Sigmoid colon (tissue), 7 donors: Measurements from ENCODE around the gene TEAD2. TPM values are rescaled to one million over a fixed set of nuclear protein-coding genes. Genes with fewer than 3 reads are reported as not detected.

ENCODE experiments used
- DNase-seq: peaks from one replicate; pipeline ENCODE4 v3.0.0-alpha.2; 2019
- H3K27ac ChIP-seq, 4 donors: fragments of 200-600 bp; sonication (generic); one replicate each; pipeline ENCODE4 v1.5.1; 2016 to 2019; ENCODE audit warnings: mild to moderate bottlenecking in 1 of 4
- H3K27me3 ChIP-seq, 3 donors: fragments of 200-600 bp; sonication (generic); one replicate each; pipeline ENCODE4 v1.5.1; 2019; ENCODE audit warnings: mild to moderate bottlenecking in 1 of 3
- H3K36me3 ChIP-seq, 4 donors: fragments of 200-600 bp; sonication (generic); one replicate each; pipeline ENCODE4 v1.5.1; 2016 to 2019
- H3K4me1 ChIP-seq, 4 donors: fragments of 200-600 bp; sonication (generic); one replicate each; pipeline ENCODE4 v1.5.1; 2017 to 2019
- H3K4me3 ChIP-seq, 4 donors: fragments of 200-600 bp; sonication (generic); one replicate each; pipeline ENCODE4 v1.5.1; 2017 to 2019; ENCODE audit warnings: mild to moderate bottlenecking in 2 of 4, moderate library complexity in 1 of 4
- H3K9me3 ChIP-seq, 4 donors: fragments of 200-600 bp in 3 of 4; sonication (generic) in 3 of 4; one replicate each; pipeline versions ENCODE4 v1.5.1 to v1.6.1; 2013 to 2019
- CTCF ChIP-seq, 4 experiments: fragments of 450-650 bp in 3 of 4; fragments of 200-600 bp in 1 of 4; IDR thresholded peaks; one replicate each; pipeline ENCODE4 v1.5.1; 2016 to 2019; ENCODE audit warnings: antibody characterized with exemption in 4 of 4, mild to moderate bottlenecking in 3 of 4, moderate library complexity in 2 of 4
- EP300 ChIP-seq, 4 donors: sonication (generic); formaldehyde crosslinking; IDR thresholded peaks; one replicate each; pipeline ENCODE4 v1.6.1; 2017; ENCODE audit warnings: antibody characterized with exemption in 4 of 4
- POLR2A ChIP-seq, 2 donors: fragments of 450-650 bp; IDR thresholded peaks; one replicate each; pipeline ENCODE4 v1.6.1; 2016; ENCODE audit warnings: antibody characterized with exemption in 2 of 2, mild to moderate bottlenecking in 2 of 2, moderate library complexity in 2 of 2
- POLR2AphosphoS5 ChIP-seq, 4 donors: sonication (generic); formaldehyde crosslinking; IDR thresholded peaks; one replicate each; pipeline ENCODE4 v1.6.1; 2017; ENCODE audit warnings: antibody characterized with exemption in 4 of 4
- WGBS, 2 donors: extraction: QIAGEN DNeasy Blood & Tissue Kit; methylation state at CpG; one replicate each; pipeline ENCODE4 v1.1.7; 2013; 5-methylcytosine and 5-hydroxymethylcytosine counted together
- intact Hi-C: fragments of 100-400 bp; cut with DNase I; formaldehyde crosslinking; loops from one replicate; pipeline ENCODE4 v1.15.1; 2023
- polyA plus RNA-seq, 3 donors: library from polyadenylated mRNA; stranded (reverse); fragments of 200-250 nt; gene quantifications; one replicate each; pipeline ENCODE4 v1.2.3, GENCODE V29; 2013
- total RNA-seq, 4 donors: library from RNA; depleted of rRNA; stranded (reverse); fragments of >200 nt; gene quantifications; one replicate each; pipeline ENCODE4 v1.1.0, GENCODE V29; 2016
- donor health status: healthy with polysubstance abuse.
- donor health status: Bipolar disorder and iron deficiency.
- donor health status: healthy.

TEAD2 gene
- total and polyA plus RNA-seq, 7 donors: 5.8 to 74.9 (median 60.6) TPM

- Histone ChIP-seq H3K36me3 (no peaks in the 10 kb centered on the region), H3K27ac (no peak overlapping the region), H3K9me3 (no peaks in the 10 kb centered on the region), H3K4me3 (no peak overlapping the region), H3K4me1 (peaks cover 0 to 3% (median 0%) of the 10 kb centered on the region in 4 donors), H3K27me3 (peaks cover 6 to 52% (median 14%) of the 10 kb centered on the region in 3 donors)
- intact Hi-C loops: loop anchor here (1.0 to 2.0 kb wide), 2 partner anchors 52 to 155 kb away; no protein-coding TSS in a partner anchor
- 12 to 30% methylated on average over 13 to 14 of the region's 14 CpGs for WGBS, 2 donors
- peak; percentile 61 to 77 (median 68) for TF ChIP-seq CTCF (IDR thresholded peaks at IDR 0.05)
- TF ChIP-seq EP300 (IDR thresholded peaks at IDR 0.05): no peak
- no peak for TF ChIP-seq POLR2AphosphoS5 (IDR thresholded peaks at IDR 0.05)
- peak; percentile 88 for DNase-seq
Measured at GRCh38 chr19:49391581-49392399, 29.6 kb upstream of the TEAD2 start.

- intact Hi-C loops: no loop called here
- H3K36me3 ChIP-seq: no peaks in the 10 kb centered on the region
- TF ChIP-seq CTCF (IDR thresholded peaks at IDR 0.05) (no peak), POLR2AphosphoS5 (IDR thresholded peaks at IDR 0.05) (no peak), EP300 (IDR thresholded peaks at IDR 0.05) (no peak), POLR2A (IDR thresholded peaks at IDR 0.05) (no peak)
- peaks cover 6 to 47% (median 14%) of the 10 kb centered on the region in 3 donors for H3K27me3 ChIP-seq
- no peak for DNase-seq
- H3K9me3 ChIP-seq: no peaks in the 10 kb centered on the region
- H3K4me3 ChIP-seq: no peak overlapping the region
- H3K4me1 ChIP-seq: peaks cover 0 to 3% (median 0%) of the 10 kb centered on the region in 4 donors
- H3K27ac ChIP-seq: no peak overlapping the region
- WGBS, 2 donors: 29 to 53% methylated on average over 9 of the region's 9 CpGs
Measured at GRCh38 chr19:49390929-49391359, 28.7 kb upstream of the TEAD2 start.

- TF ChIP-seq CTCF (IDR thresholded peaks at IDR 0.05) (no peak), POLR2A (IDR thresholded peaks at IDR 0.05) (no peak), EP300 (IDR thresholded peaks at IDR 0.05) (no peak), POLR2AphosphoS5 (IDR thresholded peaks at IDR 0.05) (no peak)
- WGBS, 2 donors: 56 to 78% methylated on average over 26 of the region's 26 CpGs
- peaks cover 6 to 45% (median 14%) of the 10 kb centered on the region in 3 donors for H3K27me3 ChIP-seq
- no peaks in the 10 kb centered on the region for H3K36me3 ChIP-seq
- DNase-seq: no peak
- no peak overlapping the region for H3K4me3 ChIP-seq
- no peak overlapping the region for H3K27ac ChIP-seq
- H3K9me3 ChIP-seq: no peaks in the 10 kb centered on the region
- intact Hi-C loops: no loop called here
- peaks cover 0 to 3% (median 0%) of the 10 kb centered on the region in 4 donors for H3K4me1 ChIP-seq
Measured at GRCh38 chr19:49390131-49390928, 28.1 kb upstream of the TEAD2 start.

GRCh38 chr19:49389406-49389805, 27.2 kb upstream of the TEAD2 start:
- Histone ChIP-seq H3K9me3 (no peaks in the 10 kb centered on the region), H3K36me3 (no peaks in the 10 kb centered on the region), H3K4me3 (no peak overlapping the region), H3K27ac (no peak overlapping the region), H3K27me3 (peaks cover 0 to 36% (median 7%) of the 10 kb centered on the region in 3 donors), H3K4me1 (peaks cover 0 to 3% (median 0%) of the 10 kb centered on the region in 4 donors)
- intact Hi-C loops: no loop called here
- TF ChIP-seq EP300 (IDR thresholded peaks at IDR 0.05) (no peak), CTCF (IDR thresholded peaks at IDR 0.05) (no peak), POLR2AphosphoS5 (IDR thresholded peaks at IDR 0.05) (no peak), POLR2A (IDR thresholded peaks at IDR 0.05) (no peak)
- no peak for DNase-seq
- 81 to 91% methylated on average over 20 of the region's 20 CpGs for WGBS, 2 donors
